HG03139 (cell line): ENCODE data around the gene NEURL1B.

Source experiments
- ATAC-seq: cut with Tn5 transposase; IDR thresholded peaks from one replicate; pipeline ENCODE4 v1.9.1; 2021; ENCODE audit not compliant: unreplicated experiment

NEURL1B gene

GRCh38 chr5:172607213-172607793, 33.8 kb upstream of the NEURL1B start:
- ATAC-seq = no peak

GRCh38 chr5:172608773-172609172, 32.3 kb upstream of the NEURL1B start:
- ATAC-seq = no peak

GRCh38 chr5:172610643-172611042, 30.4 kb upstream of the NEURL1B start:
- no peak for ATAC-seq

GRCh38 chr5:172611913-172612312, 29.1 kb upstream of the NEURL1B start:
- no peak for ATAC-seq

- ATAC-seq = no peak
Observed at GRCh38 chr5:172612771-172613170, 28.3 kb upstream of the NEURL1B start.

GRCh38 chr5:172616136-172616535, 24.9 kb upstream of the NEURL1B start:
- no peak for ATAC-seq

GRCh38 chr5:172616730-172617129, 24.3 kb upstream of the NEURL1B start:
- no peak for ATAC-seq

- ATAC-seq = no peak
Observed at GRCh38 chr5:172617817-172618216, 23.2 kb upstream of the NEURL1B start.

- no peak for ATAC-seq
Observed at GRCh38 chr5:172618574-172619365, 22.3 kb upstream of the NEURL1B start.

- no peak for ATAC-seq
Observed at GRCh38 chr5:172620506-172620905, 20.6 kb upstream of the NEURL1B start.

GRCh38 chr5:172622091-172623046, 18.7 kb upstream of the NEURL1B start:
- no peak for ATAC-seq

GRCh38 chr5:172623313-172623980, 17.6 kb upstream of the NEURL1B start:
- no peak for ATAC-seq

- ATAC-seq = no peak
Observed at GRCh38 chr5:172624083-172624995, 16.7 kb upstream of the NEURL1B start.

GRCh38 chr5:172624996-172625964, 15.8 kb upstream of the NEURL1B start:
- ATAC-seq = no peak

- no peak for ATAC-seq
Observed at GRCh38 chr5:172626031-172626581, 15.0 kb upstream of the NEURL1B start.

- ATAC-seq = no peak
Observed at GRCh38 chr5:172630082-172630481, 11.0 kb upstream of the NEURL1B start.

GRCh38 chr5:172630482-172630881, 10.6 kb upstream of the NEURL1B start:
- ATAC-seq = no peak

- ATAC-seq = no peak
Observed at GRCh38 chr5:172630986-172631385, 10.1 kb upstream of the NEURL1B start.
